SK-N-MC (cell line): ENCODE data around the gene ZNF75A.

Source experiments
- FOXP2 ChIP-seq: optimal IDR thresholded peaks from 2 replicates; pipeline ENCODE3; 2011; ENCODE audit warnings: mild to moderate bottlenecking, moderate library complexity; ENCODE audit not compliant: insufficient read depth; ENCODE audit errors: extremely low read length, control extremely low read depth
- POLR2AphosphoS5 ChIP-seq: IDR thresholded peaks from 2 replicates; pipeline ENCODE4 v1.6.1; 2012; ENCODE audit warnings: mild to moderate bottlenecking, low read depth, low read length, borderline replicate concordance

GRCh38 chr16:3358871-3359270, 53.6 kb downstream of the ZNF75A start:
- no peak for TF ChIP-seq POLR2AphosphoS5
- no peak for TF ChIP-seq FOXP2
